NCI-H146 treated with DMSO at 0.1 percent for 48 hours (cell line): Measurements from ENCODE around the gene CEP112.

Experiments used
- DNase-seq: peaks from one replicate; lab custom pipeline; 2025; ENCODE audit not compliant: unreplicated experiment; lab: John Stamatoyannopoulos, UW

CEP112 gene

GRCh38 chr17:65893692-65894279, 298.1 kb downstream of the CEP112 start:
- no peak for DNase-seq

- DNase-seq: no peak
These were observed 299.0 kb downstream of the CEP112 start for GRCh38 chr17:65892912-65893377.

DNA sequence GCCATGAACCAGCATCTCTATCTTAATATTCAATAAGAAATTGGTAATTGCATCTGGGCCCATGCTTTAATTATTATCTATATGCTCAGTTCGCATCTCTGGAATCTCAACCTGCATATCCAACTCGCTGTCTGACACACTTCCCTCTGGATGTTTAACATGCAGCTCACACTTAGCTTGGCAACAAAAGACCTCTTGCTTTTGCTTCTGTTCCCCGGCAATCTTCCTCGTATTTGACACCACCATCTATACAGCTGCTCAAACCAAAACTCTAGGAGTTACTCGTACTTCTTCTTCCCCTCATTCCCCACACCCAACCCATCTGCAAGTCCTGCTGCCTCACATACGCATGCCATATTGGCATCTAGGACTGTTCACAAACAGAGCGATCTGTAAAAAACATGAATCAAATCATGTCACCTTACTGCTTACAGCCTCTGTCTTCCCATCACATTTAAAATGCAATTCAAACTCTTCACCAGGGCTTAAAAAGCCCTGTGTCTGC, 300.6 kb downstream of the CEP112 start:
- no peak for DNase-seq

GRCh38 chr17:65888649-65889048, 303.3 kb downstream of the CEP112 start:
- DNase-seq: no peak

DNA sequence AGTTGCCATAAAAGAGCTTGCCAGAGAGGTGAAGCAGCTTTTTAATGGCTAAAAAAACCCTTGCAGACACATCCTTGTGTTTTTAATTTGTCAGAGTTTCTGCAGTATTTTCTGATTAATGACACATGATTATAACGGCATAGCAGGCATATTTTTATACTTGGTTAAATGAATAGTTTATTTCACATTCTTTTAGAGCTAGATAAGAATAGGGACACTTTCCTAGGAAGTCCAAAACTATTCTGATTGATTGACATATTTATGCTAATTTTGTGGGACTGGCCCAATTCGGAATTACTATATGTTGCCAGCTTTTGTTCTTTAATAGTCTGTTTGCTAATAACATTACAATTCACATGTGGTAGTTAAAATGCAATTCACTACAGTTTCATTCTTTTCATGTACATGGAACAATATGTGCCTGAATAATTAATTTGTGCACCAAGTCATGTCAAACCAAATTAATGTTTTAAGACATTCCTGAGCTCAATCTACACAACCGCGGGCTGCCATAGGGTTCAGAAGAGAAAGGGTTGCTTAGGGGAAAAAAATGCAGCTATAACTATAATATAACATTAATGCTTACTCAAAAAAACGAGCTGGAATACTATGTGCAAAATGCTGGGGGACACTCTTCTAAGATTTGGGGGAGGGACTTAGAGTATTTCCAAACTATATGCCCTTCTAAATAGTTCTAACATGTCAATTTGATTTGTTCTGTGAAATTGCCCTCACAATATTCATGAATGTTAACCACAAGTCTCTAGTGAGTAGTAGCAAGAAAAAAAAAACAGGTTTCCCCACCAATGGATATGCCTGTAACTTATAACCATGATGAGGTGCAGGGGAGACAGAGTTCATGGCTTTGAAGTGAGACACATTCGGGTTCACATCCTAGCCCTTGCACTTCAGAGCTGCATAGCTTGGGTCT, 305.4 kb downstream of the CEP112 start:
- no peak for DNase-seq

- no peak for DNase-seq
These were observed 306.2 kb downstream of the CEP112 start for GRCh38 chr17:65885541-65886312.

DNA sequence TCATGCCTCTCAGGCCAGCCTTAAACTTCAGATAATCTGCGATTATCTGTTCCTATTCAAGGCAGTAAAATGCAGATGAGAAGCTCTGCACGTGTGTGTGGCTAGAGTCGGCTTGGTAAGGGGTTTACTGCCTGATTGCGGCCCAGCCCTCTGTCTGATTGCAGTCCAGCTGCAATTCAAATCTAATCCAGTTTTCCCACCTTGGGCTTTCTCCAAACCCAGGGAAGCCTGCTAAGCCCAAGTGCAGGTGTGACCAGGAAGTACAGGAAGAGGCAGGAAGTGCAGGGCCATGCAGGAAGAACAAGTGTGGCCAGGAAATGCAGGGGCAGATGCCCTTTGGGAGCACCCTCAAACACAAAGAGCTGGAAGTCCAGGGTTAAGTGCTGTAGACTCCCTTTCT, 314.9 kb downstream of the CEP112 start:
- DNase-seq: no peak

DNA sequence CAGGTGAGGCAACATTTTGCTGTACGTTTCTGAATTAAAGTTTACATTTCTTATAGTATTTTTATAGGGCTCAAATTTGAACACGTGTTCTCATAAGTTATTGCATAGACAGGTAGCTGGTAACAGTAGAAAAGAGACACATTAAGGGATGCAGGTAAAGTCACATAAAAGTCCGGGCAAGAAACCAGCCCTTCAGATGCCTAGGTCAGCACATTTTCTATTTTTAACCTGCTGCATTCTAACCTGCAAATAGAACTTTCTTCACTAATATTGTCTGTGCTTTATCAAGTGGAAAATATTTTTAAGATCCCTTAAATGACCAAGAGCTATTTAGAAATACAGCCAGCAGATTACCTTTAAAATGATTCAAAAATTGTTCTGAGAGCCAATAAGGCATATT, 323.1 kb downstream of the CEP112 start:
- no peak for DNase-seq

DNA sequence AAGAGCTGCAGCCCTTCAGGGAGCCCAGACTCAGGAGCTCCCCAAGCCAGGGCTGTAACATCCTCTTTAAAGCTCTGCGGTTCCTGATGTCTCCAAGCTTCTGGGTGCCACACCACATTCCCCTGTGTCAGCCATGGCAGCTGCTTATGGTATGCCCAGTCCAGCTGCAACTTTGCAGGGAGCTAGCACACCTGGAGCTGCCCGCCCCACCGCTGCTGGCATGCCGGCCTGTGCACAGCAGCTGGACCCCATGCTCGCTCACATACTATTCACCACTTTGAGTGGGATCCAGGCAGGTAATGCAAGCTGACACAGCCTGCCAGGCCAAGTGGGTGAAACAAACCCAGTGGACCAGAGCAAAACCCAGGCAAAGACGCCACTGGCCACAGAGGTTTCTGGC, 324.9 kb downstream of the CEP112 start:
- no peak for DNase-seq

- no peak for DNase-seq
These were observed 326.1 kb downstream of the CEP112 start for GRCh38 chr17:65865715-65866425.

- no peak for DNase-seq
These were observed 327.5 kb downstream of the CEP112 start for GRCh38 chr17:65864394-65864793.

- DNase-seq: no peak
These were observed 334.2 kb downstream of the CEP112 start for GRCh38 chr17:65857718-65858117.

DNA sequence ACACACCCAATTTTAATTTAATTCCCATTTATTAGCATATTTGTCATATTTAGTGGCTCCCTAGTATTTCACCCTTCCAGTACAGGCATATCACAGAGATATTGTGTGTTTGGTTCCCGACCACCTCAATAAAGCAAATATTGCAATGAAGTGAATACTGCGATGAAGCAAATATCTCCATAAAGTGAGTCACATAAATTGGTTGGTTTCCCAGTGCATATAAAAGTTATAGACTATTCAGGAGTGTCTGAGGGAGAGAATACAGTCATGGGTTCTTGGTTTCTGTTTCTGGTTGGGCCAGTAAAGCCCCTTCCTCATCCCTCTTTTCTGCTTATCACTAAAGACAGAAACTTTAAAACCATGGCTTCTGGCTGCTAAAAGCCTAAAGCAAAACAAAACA, 335.1 kb downstream of the CEP112 start:
- DNase-seq: no peak

DNA sequence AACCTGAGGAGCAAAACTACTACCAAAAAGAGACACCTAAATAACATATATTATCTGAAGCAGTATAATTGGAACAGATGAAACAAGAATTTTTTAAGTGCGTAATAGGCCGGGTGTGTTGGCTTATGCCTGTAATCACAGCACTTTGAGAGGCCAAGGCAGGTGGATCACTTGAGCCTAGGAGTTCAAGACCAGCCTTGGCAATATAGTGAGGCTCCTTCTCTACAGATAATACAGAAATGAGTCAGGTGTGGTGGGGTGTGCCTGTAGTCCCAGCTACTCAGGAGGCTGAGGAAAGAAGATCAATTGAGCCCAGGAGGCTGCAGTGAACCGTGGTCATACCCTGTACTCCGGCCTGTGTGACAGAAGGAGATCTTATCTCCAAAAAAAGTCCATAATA, 336.3 kb downstream of the CEP112 start:
- DNase-seq: no peak

DNA sequence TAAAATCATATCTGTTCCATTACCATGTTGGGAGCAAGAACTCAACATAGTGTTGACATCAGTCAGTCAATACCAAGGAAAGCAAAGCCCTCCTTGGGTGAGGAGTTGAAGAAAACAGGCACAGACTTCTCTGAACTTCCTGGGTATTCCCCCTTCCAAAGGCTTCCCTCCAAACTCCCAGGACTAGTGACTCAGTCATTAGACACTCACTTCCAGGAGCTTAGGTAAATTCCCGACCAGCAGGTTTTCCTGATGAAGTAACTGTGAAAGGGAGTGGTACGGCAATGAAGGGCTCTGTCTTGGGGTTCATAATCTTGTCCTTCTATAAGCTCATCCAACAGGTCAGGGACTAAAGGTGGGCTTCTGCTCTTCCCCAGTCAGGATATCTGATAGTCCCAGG, 336.7 kb downstream of the CEP112 start:
- DNase-seq: no peak

- DNase-seq: no peak
These were observed 338.1 kb downstream of the CEP112 start for GRCh38 chr17:65853816-65854215.

DNA sequence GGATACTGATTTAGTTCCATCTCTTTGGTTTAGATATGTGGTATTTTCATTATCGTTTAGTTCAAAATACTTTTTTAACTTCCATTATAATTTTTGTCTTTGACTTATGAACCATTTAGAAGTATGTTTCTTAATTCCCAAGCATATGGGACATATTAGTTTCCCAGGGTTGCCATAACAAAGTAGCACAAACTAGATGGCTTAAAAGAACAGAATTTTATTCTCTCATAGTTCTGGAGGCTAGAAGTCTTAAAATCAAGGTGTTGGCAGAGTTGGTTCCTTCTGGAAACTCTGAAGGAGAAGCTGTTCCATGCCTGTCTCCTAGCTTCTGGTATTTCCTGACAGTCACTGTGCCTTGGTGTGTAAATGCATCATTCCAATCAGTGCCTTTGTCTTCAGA, 339.0 kb downstream of the CEP112 start:
- DNase-seq: no peak

DNA sequence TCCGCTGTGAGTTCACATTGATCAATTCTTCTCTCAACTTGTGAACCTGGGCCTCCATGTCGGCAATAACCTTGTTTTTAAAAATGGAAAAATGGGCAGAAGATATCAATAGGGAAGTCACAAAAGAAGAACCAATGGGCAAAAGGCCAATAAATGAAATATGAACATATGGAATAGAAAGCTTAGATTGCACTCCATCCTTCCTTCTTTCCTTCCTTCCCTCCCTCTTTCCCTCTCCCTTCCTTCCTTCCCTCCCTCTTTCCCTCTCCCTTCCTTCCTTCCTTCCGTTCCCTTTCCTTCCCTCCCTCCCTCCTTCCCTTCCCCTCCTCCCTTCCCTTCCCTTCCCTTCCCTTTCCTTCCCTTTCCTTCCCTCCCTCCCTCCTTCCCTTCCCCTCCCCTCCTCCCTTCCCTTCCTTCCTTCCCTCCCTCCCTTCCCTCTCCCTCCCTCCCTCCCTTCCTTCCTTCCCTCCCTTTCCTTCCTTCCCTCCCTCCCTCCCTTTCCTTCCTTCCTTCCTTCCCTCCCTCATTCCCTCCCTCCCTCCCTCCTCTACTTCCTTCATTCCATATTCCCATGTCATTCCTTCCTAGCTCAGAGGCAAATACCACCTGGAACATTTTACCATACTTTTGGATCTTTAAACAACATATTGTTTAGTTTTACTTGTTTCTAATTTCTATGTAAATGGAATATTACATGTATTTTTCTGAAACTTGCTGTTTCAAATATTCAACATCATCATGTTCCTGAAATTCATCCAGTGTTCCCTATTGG, 339.8 kb downstream of the CEP112 start:
- no peak for DNase-seq

DNA sequence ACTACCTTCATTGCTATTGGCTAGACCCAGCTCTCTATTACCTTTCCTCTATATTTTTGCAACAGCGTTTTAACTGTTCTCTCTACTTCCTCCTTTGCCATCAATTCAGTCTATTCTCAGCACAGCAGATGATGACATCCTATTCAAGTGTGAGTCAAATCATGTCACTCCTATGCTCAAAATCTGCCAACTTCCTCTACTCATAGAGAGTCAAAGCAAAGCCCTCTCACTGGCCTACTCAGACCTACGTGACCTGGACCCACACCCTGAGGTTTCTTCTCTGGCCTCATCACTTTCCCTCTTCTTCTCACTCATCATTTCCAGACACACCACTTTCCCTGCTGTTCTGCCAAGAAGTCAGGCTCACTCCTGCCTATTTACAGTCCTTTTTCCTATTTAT, 341.4 kb downstream of the CEP112 start:
- DNase-seq: no peak

DNA sequence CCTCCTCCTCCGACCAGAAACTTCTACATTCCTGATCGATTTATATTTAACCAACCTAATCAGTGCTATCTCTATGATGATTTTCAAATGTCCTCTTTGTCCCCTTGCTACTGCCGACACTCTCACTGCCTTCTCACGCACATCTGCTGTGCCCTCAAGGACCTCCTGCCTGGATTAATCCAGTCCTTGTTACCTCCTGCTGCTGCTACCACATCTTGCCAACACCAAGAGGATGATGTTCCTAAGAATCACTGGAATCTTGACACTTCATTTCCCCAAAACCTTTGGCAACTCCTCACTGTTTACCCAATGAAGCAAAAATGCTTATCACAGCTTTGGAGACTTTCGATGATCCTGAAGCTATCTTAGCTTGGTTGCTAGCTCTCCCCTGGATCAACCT, 343.2 kb downstream of the CEP112 start:
- DNase-seq: no peak
